ENCODE data around the gene DLG3.

- TF ChIP-seq GATA2 (IDR thresholded peaks at IDR 0.05; ENCODE audit: low read depth, low read length) (no peak), GATA3 (IDR thresholded peaks at IDR 0.05; ENCODE audit: low read depth, low read length) (no peak)
Measured at GRCh38 chrX:70527610-70528345, 83.1 kb downstream of the DLG3 start.
